ENCODE data around the gene SPOCK1.

Gene SPOCK1

DNA sequence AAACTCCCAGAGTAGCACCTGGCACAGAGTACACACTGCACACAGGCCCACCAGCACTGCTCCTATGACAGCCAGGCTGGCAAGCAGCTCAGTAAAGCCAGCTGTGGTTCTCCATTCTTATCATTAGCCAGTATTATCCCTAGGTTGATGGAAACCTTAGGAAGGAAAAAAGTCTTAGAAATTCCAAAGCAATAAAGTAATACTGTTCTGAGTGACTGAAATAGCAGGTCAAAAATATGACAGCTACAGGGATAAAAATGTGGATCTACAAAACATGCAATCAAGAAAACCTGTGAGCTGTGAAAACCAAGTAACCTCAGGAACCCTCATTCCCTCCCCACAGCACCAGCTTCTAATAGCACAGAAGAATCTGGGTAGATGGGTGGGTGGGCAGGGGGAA, 403.5 kb downstream of the SPOCK1 start:
- DNase-seq, result no peak

DNA sequence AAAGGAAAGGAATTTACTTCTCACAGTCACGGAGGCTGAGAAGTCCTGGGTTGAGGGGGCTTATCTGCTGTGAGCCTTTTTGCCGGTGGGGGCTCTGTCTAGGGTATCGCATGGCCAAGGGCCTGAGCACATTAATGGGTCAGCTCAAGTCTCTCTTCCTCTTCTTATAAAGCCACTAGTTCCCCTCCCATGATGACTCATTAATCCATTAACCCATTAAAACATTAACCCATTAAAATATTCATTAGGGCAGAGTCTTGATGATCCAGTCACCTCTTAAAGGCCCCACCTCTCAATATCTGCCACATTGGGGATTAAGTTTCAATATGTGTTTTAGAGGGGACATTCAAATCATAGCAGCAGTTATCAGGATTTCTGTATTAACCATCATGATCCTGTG, 406.3 kb downstream of the SPOCK1 start:
- no peak for DNase-seq

DNA sequence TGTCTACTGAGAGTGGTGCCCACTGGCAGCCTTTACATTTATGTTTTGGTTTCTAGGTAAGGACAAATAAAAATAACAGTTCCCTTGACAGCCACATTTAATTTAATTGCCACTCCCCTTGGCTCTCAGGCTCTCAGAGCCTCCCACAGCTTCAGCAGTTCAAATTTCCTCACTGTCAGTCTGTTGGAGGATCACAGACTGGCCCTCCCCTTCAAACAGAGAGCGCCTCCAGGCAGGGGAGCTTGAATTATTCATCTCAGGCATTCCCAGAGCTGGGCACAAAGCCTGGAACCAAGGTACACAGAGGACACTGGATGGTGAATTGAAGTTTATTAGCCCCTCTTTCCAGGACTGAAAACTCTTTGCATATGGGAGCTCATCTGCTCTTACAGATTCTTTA, 407.7 kb downstream of the SPOCK1 start:
- no peak for DNase-seq

DNA sequence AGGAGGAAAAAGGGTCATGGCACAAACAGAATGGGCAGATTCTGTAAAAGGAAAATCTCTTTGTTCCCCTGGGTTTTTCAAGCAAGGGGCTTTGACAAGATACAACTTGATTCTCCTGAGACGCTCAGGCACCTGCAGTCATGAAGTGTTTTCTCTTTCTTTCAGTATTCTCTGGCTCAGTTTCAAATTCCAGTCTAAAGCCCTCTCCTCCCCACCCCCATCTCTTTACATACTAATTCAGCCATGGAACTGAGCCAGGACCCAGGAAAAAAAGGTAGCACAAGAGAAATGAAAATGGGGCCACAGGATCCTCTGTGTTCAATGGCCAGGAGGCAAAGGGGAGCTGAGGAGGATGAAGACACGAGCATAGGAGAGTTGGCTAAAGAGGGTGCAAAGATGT, 408.4 kb downstream of the SPOCK1 start:
- no peak for DNase-seq

DNA sequence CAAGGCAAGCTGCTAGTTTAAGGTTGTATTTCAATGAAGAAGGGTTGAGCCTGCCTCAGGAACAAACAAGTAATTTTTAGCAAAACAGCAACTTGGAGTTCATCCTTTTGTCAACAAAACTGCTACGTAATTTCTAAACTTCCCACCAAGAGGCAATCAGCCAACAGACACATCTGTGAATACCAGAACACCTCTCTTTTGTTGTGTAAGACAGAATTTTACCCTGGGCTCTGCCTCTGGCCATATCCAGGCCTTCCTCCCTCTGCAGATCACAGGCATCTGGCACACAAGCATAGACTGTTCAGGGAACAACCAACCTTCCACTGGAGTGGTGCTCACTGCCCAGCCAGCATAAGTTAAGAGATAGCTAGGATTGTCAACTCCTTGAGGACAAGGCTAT, 409.0 kb downstream of the SPOCK1 start:
- DNase-seq, result no peak

DNA sequence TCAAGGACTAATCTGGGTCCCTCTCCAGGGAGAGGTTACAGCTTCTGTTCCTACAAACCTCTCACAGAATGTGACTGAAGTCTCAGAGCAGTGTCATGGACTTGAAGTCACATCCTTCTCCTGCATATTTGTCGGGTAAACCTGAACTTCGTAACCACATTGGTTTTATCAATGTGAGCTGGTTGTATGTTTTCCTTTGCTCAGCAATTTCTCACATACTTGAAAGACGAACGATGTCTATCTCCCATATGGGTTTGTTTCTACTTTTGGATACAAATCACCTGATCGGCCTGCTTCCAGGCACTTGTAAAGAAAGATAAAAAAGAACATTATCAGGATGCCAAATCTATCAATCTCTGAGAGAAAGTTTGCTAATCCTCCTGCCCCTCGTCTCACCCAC, 411.0 kb downstream of the SPOCK1 start:
- DNase-seq, result no peak

DNA sequence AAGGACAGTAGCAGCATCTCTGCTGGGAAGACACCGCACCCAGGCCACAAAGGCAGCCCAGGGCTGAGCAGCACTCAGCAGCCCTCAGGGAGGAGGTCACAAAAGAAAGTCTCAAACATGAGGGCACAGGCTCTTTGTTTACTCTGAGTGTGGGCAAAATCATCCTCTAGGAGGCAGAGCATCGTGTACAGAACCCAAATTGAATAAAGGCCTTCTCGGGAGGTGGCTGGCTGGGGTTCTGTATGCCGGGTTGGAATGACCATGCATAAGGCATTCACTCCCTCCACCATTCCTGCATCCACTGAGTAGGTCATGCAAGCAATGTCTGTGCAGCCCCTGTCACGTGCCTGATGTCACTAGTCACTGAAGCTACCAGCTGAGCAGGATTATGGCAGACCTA, 412.8 kb downstream of the SPOCK1 start:
- DNase-seq, result no peak

DNA sequence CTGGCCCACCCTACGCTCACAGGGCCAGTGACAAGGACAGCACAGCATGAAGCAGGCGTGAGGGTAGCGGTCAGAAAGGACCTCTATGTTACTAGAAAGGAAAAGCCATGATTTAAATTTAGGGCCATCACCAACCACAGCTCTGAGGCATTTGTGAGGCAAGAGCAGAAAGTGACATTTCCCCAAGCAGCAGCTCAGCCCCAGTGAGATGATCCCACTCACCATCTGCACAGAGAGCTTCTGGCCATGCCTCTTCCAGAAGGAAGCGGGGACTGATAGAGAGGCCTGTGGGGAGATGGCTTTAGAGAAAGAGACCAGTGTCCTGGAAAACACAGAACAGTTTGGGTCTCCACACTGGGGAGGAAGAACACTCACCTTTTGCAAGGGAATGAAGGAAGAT, 413.9 kb downstream of the SPOCK1 start:
- DNase-seq, result no peak

DNA sequence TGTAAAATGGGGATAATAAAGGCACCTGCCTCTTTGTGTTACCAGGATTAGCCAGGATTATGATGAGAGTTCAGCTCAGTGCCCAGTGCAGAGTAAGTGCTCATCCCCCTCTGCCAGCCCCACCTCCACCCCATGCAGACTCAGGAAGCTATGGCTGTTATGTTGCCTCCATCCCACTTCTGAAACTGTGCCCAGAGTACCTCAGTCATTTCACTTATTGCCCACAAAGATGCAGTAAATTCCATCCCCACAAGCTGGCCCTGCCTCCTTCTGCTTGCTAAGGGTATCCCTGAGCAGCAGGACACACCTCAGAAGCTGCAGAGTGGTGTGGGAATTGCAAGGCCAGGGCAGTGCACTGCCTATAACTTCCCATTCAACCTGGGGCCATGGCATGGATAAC, 415.1 kb downstream of the SPOCK1 start:
- DNase-seq, result no peak

DNA sequence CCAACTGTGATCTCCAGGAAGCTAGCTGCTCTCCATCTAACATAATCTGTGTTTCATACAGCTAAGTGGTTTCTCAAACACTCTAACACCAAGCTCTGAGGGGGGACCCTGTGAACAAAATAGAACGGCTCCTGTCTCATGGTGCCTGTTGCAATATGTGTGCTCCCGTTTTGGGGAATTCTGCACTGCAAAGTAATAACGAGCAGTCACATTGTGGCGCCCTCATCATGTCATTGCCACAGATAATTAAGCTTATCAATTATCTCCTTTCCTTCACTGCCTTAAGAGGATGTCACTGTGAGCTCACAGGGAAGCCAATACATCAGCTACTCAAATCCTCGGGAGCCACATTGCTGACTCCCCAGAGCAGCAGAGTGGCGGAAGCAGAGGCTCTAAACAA, 416.2 kb downstream of the SPOCK1 start:
- no peak for DNase-seq

DNA sequence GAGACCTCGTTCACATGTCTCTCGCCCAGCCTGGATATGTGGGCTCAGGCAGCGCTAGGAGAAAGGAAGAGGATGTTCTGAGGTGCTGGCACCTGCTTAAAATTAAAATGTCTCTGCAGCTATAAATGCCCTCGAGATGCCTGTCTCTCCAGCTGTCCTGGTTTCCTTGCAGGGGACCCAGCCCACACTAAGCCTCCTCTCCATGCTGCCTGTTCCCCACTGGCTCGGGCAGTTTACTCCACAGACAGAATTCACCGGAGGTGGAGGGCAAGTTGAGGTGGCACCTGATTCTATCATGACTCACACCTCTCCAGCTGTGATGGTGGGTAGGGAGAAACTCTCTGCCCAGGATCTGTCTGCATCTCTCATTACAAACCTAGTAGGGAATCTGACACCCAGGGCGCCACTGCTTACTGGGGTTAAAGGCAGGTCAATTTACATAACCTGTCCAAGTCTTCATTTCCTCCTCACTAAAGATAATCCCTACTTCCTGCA, 420.9 kb downstream of the SPOCK1 start:
- DNase-seq, result no peak

DNA sequence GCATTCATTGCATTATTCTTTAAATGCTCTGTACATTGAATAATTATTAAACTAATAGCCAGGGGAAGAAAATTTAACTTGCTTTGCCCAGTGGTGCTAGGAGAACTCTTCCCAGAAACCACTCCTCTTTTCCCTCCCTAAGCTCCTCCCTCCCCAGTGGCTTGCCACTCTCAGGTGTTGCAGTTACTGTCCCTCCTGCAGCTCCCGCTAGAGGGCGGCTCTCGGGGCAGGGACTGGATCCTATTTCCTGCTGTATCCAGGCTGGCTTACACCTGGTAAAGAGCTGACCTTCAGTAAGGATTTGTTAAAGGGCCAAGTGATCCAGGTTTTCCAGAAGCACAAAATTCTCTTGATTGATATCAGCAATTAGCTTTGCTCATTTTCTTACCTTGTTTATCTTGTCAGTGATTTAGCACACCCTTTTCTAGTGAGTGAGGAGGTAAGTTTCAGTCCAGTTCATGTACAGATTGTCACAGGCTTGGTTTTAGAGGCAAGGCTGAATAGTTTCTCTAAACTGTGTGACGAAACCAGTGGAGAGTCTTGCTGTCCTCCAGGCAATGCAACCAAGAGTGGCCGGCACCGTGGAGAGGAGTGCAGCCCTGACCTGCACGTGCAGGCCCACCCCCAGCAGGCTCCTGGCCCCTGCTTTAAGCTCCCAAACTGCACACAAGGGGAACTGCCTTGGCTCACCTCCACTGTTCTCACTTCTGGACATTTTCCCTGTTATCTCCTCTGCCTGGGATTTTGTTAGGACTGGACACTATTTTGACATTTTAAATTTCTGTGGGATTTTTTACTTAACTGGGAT, 423.8 kb downstream of the SPOCK1 start:
- no peak for DNase-seq

DNA sequence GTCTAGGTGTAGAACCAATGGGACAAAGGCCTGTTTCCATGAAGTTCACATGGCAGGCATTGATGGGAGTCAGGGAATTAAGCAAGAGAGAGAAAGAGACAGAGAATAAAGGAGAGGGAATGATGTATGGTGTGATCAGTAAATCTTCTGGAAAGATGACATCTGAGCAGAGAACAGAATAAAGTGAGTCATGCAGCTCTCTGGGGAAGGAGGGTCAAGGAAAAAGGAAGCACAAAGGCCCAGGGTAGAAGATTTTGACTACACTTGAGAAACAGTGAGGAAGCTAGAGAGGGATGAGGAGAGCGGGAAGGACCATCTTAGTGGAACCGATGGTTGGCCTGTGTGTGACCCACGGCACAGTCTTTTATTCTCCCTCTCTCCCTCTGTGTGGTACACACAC, 425.9 kb downstream of the SPOCK1 start:
- no peak for DNase-seq

DNA sequence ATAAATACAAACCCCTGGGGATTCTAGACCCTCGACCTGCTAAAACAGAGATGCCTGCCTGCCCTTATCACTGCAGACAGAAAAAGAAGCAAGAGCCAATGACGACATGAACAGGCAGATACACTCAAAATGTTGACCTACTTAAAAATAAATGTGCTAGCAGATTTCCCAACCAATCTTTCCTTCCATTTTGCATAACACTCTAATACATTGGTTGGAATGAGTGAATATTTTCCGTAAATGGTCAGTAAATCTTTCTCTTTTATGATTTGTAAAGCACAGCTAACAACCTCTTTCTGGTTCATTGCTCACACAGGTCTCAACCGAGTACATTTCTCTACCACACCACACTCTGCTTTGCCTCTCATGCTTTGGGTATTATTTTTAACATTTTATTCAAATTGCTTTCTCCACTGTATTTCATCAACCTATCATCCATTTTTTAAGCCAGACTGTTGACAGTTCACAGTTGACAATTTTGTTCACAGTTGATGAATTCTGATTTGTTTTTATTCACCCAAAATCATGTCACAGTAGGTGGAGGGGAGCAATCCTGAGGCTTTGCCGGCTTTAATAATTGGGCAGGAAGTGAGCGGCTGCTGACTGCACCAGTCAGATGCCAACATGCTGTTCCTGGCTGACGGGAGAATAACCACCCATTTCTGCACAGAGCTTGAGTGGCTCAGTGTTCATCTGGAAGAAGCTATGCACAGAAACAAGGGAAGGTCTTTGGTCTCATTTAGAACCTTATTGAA, 426.6 kb downstream of the SPOCK1 start:
- DNase-seq, result no peak

DNA sequence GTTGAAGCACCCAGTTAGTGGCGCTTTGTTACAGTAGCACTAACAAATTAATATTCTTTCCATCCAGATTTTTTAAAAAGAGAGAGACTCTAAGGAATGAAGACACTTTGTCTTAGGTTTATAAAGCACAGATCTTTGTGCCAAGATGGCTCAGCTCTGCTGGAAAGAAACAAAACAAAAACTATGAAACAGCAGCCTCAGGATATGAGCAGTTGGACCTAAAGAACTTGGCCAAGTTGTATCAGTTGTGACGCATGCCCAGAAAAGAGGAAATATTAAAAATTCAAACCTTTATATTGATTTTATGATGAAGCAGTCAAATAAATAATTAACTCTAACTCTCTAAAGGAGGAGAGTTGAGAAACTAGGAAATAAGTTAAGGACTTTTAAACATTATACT, 427.2 kb downstream of the SPOCK1 start:
- no peak for DNase-seq

DNA sequence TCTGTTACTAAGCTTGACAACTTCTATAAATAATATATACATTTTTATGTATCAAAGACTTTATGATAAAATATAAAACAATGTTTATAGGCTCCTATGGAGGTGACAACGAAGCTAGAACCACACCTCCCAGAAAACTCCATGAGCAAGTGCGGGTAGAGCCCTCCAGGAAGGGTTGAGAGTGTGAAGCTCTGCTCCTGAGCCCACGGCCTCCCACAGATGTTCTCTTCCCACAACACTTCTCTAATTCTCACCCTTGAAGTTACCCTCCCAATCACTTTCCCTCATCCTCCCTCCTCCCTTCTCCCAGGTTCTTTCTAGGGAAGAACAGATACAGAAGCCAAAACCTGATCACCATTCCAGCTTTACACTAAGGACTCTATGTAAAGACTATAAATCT, 427.6 kb downstream of the SPOCK1 start:
- no peak for DNase-seq

DNA sequence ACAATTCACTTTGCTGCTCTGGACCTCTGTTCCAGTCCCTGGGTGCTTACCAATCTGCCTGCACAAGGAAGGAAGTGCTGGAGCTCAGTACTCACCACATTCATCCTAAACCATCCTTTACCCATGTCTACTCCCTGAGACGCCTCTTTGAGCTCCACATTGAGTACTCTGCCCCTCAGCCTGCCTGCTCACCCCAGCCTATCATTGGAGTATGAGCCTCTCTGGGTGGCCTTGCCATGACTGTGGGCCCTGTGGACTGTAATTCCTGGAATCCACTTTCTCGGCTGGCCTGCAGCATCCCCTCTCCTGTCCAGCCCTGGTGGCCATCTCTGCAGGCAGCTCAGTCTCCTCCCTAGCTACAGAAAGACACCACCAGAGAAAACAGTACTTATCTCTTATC, 428.6 kb downstream of the SPOCK1 start:
- no peak for DNase-seq

DNA sequence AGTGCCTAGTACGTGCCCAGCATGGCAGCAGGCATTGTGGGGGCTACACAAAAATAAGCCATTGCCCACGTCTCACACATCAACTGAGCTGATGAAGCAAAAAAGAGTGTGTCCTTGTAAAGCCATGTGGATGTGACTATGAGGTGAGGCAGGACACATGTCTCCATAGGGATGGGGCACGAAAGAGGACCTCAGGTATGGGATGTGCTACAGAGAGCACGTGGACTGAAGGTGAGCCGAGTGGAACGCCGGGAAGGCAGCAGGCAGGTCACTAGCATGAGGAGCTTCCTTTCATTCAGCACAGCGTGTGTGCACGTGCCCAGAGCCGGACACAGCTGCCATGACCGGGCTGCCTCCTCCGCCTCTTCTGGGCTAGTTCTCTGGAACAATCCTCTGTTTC, 429.8 kb downstream of the SPOCK1 start:
- DNase-seq, result no peak

DNA sequence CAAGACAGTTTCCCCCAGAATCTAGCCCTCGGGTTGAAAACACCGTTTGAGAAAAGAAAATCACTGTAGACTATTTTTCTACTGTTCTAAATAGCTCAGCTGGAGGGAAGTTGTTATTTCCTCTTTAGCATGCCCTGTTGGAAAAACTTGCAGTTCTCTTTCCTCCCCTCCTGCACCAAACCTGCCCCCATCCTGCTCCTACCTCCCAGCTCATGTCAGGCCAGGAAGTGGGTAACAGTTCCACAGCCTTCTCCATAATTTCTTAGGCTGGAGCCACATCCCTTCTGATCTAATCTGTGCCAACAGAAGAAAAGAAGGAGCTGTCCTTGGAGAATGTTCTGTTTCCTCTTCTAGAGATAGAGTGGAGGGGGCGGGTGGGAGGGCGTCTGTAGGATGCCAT, 437.7 kb downstream of the SPOCK1 start:
- no peak for DNase-seq

DNA sequence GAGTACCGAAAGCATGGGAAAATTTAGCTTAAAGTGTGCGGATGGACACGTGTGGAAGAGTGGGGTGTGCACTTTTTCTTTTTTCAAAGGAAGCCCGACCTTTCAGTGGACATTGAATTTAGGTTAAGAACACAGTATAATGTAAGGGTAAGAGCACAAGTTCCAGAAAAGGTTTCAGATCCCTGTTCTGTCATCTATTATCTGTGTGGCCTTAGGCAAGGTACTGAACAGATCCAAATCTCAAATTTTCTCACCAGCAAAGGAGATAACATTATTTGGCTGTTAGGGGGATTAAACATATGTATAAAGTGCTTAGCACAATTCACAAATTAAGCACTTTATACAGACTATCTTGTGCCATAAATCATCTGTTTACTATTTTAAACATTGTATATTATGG, 441.0 kb downstream of the SPOCK1 start:
- DNase-seq, result no peak

DNA sequence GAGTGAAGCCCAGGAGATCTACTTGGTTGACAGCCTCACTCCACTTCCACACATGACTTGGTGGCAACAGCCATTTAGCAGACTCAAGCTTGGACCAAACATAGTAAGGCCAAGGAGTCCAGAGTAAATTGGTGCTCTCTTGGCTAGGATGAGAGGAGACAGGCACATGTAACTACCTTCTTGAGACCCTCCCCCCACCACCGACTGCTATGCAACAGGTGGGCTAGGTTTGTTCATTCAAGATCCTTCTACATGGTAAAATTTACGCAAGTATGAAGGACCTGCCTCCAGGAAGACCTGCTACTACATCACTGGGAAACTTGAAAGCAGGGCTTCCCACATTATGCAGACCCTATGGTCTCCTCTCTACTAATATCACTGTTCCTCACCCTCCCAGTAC, 442.4 kb downstream of the SPOCK1 start:
- no peak for DNase-seq

DNA sequence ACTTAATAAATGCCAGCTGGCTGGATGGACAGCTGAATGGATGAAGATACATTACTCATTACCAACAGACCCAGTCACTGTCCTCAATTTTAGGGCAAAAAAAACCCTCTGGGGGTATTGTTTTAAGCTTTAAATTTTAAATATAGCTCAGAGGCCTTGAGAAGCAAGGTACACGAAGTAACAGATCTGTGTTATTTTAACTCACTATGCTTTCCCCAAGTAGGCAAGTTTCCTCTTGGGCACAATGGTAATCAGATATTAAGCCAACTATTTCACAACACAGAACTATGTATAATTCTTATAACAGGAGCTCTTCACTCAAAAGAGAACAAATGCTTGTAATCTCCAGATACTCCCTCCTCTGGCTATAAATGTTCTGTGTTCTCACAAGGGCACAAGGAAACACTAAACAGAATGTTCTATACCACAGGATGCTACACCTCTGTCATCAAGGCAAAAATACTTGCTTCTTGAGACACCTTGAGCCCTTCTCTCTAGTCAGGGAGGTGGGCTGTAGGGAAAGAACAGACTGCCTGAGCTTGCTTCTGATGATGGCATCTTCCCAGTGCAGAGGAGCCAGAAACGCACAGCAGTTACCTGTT, 443.8 kb downstream of the SPOCK1 start:
- DNase-seq, result no peak

DNA sequence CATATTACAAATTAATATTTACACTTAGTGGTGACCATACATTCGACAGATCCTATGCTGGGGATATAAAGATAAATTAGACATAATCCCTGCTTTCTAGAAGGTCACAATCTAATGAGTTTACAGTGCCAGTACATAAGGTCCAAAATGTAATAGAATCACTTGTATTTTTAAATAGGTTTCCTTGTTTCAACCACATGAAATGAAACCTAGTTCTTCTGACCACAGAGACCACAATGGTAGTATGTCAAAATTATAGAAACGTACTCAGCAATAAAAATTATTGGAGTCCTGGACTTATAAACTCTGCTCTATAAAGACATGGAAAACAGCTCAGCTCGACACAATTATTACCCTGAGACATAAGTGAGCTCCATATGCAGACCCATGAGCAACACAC, 444.3 kb downstream of the SPOCK1 start:
- DNase-seq, result no peak

DNA sequence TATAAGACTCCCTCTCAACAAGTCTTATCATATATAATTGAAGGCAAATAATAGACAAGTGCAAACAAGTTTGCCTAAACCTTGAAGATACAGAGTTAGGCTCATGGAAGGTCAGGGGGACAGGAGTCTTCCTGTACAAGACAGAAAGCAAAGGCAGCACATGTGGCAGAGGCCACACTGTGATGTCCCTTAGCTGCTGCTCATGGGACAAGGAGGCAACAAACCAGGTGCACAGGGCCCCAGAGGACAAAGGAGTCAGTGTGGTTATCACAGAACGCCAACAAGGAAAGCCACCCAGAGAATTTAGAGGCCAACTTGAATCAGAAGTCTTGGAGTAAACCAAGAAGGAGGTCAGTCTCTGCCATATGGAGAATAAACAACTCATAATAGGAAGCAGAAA, 444.8 kb downstream of the SPOCK1 start:
- no peak for DNase-seq
